Astrocyte (in vitro differentiated cells and primary cell): Measurements from ENCODE around the gene SH3BP4. TPM values are rescaled to one million over a fixed set of nuclear protein-coding genes. Genes with fewer than 3 reads are reported as not detected.
A peak's percentile ranks its signal among the peaks of the same experiment; 100 is the strongest.

Experiments
- DNase-seq: peaks from one replicate; pipeline ENCODE4 v3.0.0-alpha.2; 2010; ENCODE audit warnings: low read depth
- FAIRE-seq: peaks from 2 replicates; lab custom pipeline; 2011; peaks lifted over from hg19 to GRCh38; lab: Jason Lieb, UNC
- H2AFZ ChIP-seq: 2 replicates; pipeline ENCODE4 v1.6.0; 2012; ENCODE audit warnings: low read depth, low read length, inconsistent platforms
- H3K27ac ChIP-seq: 2 replicates; pipeline ENCODE4 v1.5.1; 2011; ENCODE audit warnings: low read depth, low read length, inconsistent platforms
- H3K27me3 ChIP-seq: 2 replicates; pipeline ENCODE4 v1.6.0; 2011; ENCODE audit warnings: low read length, inconsistent platforms; ENCODE audit not compliant: insufficient read depth
- H3K36me3 ChIP-seq: 2 replicates; pipeline ENCODE4 v1.5.1; 2011; ENCODE audit warnings: low read length, inconsistent platforms; ENCODE audit not compliant: insufficient read depth
- H3K4me1 ChIP-seq: 2 replicates; pipeline ENCODE4 v1.5.1; 2011; ENCODE audit warnings: low read length, inconsistent platforms; ENCODE audit not compliant: insufficient read depth
- H3K4me2 ChIP-seq: 2 replicates; pipeline ENCODE4 v1.6.0; 2012; ENCODE audit warnings: low read length, inconsistent platforms
- H3K4me3 ChIP-seq: 2 replicates; pipeline ENCODE4 v1.5.1; 2011; ENCODE audit warnings: low read depth, mild to moderate bottlenecking, low read length, inconsistent platforms; ENCODE audit not compliant: insufficient read depth
- H3K79me2 ChIP-seq: 2 replicates; pipeline ENCODE4 v1.6.0; 2012; ENCODE audit warnings: mild to moderate bottlenecking, low read length, inconsistent platforms; ENCODE audit not compliant: insufficient read depth
- H3K9ac ChIP-seq: 2 replicates; pipeline ENCODE4 v1.6.0; 2012; ENCODE audit warnings: mild to moderate bottlenecking, low read length, inconsistent platforms
- H3K9me3 ChIP-seq: 2 replicates; pipeline ENCODE4 v1.5.1; 2012; ENCODE audit warnings: low read depth, mild to moderate bottlenecking, low read length, inconsistent platforms; ENCODE audit not compliant: insufficient read depth
- H4K20me1 ChIP-seq: 2 replicates; pipeline ENCODE4 v1.6.0; 2012; ENCODE audit warnings: low read length, inconsistent platforms; ENCODE audit not compliant: insufficient read depth
- H3K27ac Mint-ChIP-seq: one replicate; pipeline ENCODE4 v1.8.0; 2021; ENCODE audit warnings: mild to moderate bottlenecking, mixed read lengths; ENCODE audit not compliant: unreplicated experiment
- H3K27me3 Mint-ChIP-seq: one replicate; pipeline ENCODE4 v1.8.0; 2021; ENCODE audit warnings: low read depth, mixed read lengths; ENCODE audit not compliant: unreplicated experiment
- H3K36me3 Mint-ChIP-seq: one replicate; pipeline ENCODE4 v1.8.0; 2021; ENCODE audit warnings: low read depth, mixed read lengths; ENCODE audit not compliant: unreplicated experiment
- H3K4me1 Mint-ChIP-seq: one replicate; pipeline ENCODE4 v1.8.0; 2021; ENCODE audit warnings: low read depth, mixed read lengths; ENCODE audit not compliant: unreplicated experiment
- H3K4me3 Mint-ChIP-seq: one replicate; pipeline ENCODE4 v1.8.0; 2021; ENCODE audit warnings: mild to moderate bottlenecking, moderate library complexity, mixed read lengths; ENCODE audit not compliant: unreplicated experiment
- H3K9me3 Mint-ChIP-seq: one replicate; pipeline ENCODE4 v1.8.0; 2021; ENCODE audit warnings: mild to moderate bottlenecking, mixed read lengths; ENCODE audit not compliant: unreplicated experiment
- EZH2 ChIP-seq: IDR thresholded peaks from 2 replicates; pipeline ENCODE4 v1.6.1; 2012; ENCODE audit warnings: mild to moderate bottlenecking, low read length, inconsistent platforms; ENCODE audit not compliant: insufficient read depth
- total RNA-seq: library from RNA; stranded (reverse); gene quantifications from 2 replicates; pipeline ENCODE4 v1.2.1, GENCODE V29; 2021
- TF ChIP-seq, protein P1 (sequence below): IDR thresholded peaks from 2 replicates; pipeline ENCODE4 v1.5.1; 2011; ENCODE audit warnings: low read depth, mild to moderate bottlenecking, inconsistent platforms, low read length, moderate library complexity; ENCODE audit not compliant: insufficient read depth

The SH3BP4 gene
- total RNA-seq, 1 donor from 2014 or later: 127 TPM

DNA sequence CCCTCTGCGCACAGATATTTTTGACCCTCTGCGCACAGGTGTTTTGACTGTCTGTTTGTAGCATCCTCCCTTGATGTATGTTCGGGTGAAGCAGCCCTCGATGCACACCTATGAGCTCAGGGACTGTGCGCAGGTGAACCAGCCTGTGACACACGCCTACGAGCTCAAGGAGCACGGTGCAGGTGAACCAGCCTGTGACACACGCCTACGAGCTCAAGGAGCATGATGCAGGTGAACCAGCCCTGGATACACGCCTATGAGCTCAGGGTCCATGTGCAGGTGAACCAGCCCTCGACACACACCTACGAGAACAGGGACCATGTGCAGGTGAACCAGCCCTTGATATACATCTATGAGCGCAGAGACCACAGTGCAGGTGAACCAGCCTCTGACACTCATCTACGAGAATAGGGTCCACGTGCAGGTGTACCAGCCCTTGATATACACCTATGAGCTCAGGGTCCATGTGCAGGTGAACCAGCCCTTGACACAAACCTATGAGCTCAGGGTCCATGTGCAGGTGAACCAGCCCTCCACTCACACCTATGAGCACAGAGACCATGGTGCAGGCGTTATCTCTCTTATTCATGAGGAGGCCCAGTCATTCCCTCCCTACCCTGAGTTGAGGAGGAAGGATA, 33.9 kb downstream of the SH3BP4 start:
- DNase-seq (no peak), FAIRE-seq (no peak)
- Mint-ChIP-seq H3K27ac (peak overlapping the region; percentile 58), H3K36me3 (peaks cover 21% of the 10 kb centered on the region), H3K4me3 (no peak overlapping the region), H3K27me3 (no peaks in the 10 kb centered on the region), H3K4me1 (peaks cover 91% of the 10 kb centered on the region), H3K9me3 (no peaks in the 10 kb centered on the region)
- Histone ChIP-seq H3K9me3 (no peaks in the 10 kb centered on the region), H3K4me1 (peaks cover 62% of the 10 kb centered on the region), H3K27me3 (no peaks in the 10 kb centered on the region), H3K36me3 (peaks cover 12% of the 10 kb centered on the region), H3K27ac (no peak overlapping the region), H3K4me3 (no peak overlapping the region), H4K20me1 (peaks cover 89% of the 10 kb centered on the region), H2AFZ (no peak overlapping the region), H3K4me2 (no peak overlapping the region), H3K9ac (no peak overlapping the region), H3K79me2 (peaks cover 93% of the 10 kb centered on the region)
- TF ChIP-seq EZH2: no peak
- TF ChIP-seq, protein P1, sequence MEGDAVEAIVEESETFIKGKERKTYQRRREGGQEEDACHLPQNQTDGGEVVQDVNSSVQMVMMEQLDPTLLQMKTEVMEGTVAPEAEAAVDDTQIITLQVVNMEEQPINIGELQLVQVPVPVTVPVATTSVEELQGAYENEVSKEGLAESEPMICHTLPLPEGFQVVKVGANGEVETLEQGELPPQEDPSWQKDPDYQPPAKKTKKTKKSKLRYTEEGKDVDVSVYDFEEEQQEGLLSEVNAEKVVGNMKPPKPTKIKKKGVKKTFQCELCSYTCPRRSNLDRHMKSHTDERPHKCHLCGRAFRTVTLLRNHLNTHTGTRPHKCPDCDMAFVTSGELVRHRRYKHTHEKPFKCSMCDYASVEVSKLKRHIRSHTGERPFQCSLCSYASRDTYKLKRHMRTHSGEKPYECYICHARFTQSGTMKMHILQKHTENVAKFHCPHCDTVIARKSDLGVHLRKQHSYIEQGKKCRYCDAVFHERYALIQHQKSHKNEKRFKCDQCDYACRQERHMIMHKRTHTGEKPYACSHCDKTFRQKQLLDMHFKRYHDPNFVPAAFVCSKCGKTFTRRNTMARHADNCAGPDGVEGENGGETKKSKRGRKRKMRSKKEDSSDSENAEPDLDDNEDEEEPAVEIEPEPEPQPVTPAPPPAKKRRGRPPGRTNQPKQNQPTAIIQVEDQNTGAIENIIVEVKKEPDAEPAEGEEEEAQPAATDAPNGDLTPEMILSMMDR: no peak

DNA sequence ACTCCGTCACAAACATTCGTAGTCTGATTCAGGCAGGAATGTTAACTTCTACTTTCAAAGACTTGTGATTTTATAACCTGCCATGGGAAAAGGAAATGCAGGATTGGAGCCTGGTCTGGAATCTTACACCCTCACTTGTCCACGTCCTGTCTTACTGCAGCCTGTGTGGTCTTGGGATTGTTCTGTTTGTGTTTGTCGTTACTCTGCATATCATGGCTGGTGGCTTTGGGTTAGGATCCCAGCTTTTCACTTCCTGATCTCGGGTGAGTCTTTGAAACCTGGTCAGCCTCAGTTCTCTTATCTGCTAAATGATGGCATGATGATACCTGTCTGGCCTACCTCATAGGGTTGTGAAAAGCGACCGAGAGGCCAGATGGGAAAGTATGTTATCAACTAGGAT, 34.6 kb downstream of the SH3BP4 start:
- peaks cover 57% of the 10 kb centered on the region for H3K4me1 ChIP-seq
- H3K27me3 ChIP-seq: no peaks in the 10 kb centered on the region
- H3K27ac ChIP-seq: no peak overlapping the region
- no peaks in the 10 kb centered on the region for H3K9me3 Mint-ChIP-seq
- peaks cover 97% of the 10 kb centered on the region for H3K79me2 ChIP-seq
- no peak overlapping the region for H3K4me2 ChIP-seq
- no peak for TF ChIP-seq EZH2
- TF ChIP-seq, protein P1: no peak
- no peaks in the 10 kb centered on the region for H3K27me3 Mint-ChIP-seq
- H3K9me3 ChIP-seq: no peaks in the 10 kb centered on the region
- peaks cover 12% of the 10 kb centered on the region for H3K36me3 ChIP-seq
- H3K4me3 Mint-ChIP-seq: no peak overlapping the region
- no peak overlapping the region for H3K9ac ChIP-seq
- H3K36me3 Mint-ChIP-seq: peaks cover 25% of the 10 kb centered on the region
- H2AFZ ChIP-seq: no peak overlapping the region
- H3K27ac Mint-ChIP-seq: peak overlapping the region; percentile 58
- FAIRE-seq (no peak), DNase-seq (no peak)
- peaks cover 93% of the 10 kb centered on the region for H4K20me1 ChIP-seq
- H3K4me1 Mint-ChIP-seq: peaks cover 91% of the 10 kb centered on the region
- H3K4me3 ChIP-seq: no peak overlapping the region
